Naive thymus-derived CD4-positive, alpha-beta T cell (primary cell): ENCODE results near the gene OAS3. TPM values are rescaled to one million over a fixed set of nuclear protein-coding genes. Genes with fewer than 3 reads are reported as not detected.

Experiments used
- ATAC-seq: fragments of 150-1000 bp; cut with Tn5 transposase; 2 replicates; pipeline ENCODE4 v1.10.0; 2021; ENCODE audit warnings: mild to moderate bottlenecking, moderate library complexity
- CTCF ChIA-PET: fragments of 350-600 bp; sonication (Branson Sonifier 250); formaldehyde crosslinking; loops from one replicate; lab custom pipeline; 2021; ENCODE audit warnings: antibody characterized with exemption; lab: Charles Lee
- POLR2A ChIA-PET: fragments of 350-600 bp; sonication (Branson Sonifier 250); formaldehyde crosslinking; loops from one replicate; lab custom pipeline; 2021; ENCODE audit warnings: antibody characterized with exemption, inconsistent platforms; lab: Charles Lee
- DNase-seq, 9 donors: peaks; one replicate each; pipeline versions ENCODE4 v3.0.0 to v3.0.0-alpha.2; 2020 to 2022; ENCODE audit warnings: mixed read lengths in 1 of 9
- H3K27ac ChIP-seq: one replicate; pipeline ENCODE4 v1.7.0; 2013; ENCODE audit warnings: mild to moderate bottlenecking, low read depth, low read length, moderate library complexity
- H3K27me3 ChIP-seq, 2 donors: one replicate each; pipeline ENCODE4 v1.7.0; 2013; ENCODE audit warnings: low read length in 2 of 2, mild to moderate bottlenecking in 2 of 2, moderate library complexity in 2 of 2; ENCODE audit not compliant: control insufficient read depth in 2 of 2, insufficient read depth in 2 of 2
- H3K36me3 ChIP-seq, 3 experiments: 1 replicate in 2 of 3; 2 replicates in 1 of 3; pipeline ENCODE4 v1.7.0; 2013; ENCODE audit warnings: low read length in 3 of 3, mild to moderate bottlenecking in 3 of 3, moderate library complexity in 1 of 3; ENCODE audit not compliant: insufficient read depth in 3 of 3, control insufficient read depth in 2 of 3
- H3K4me1 ChIP-seq, 2 donors: one replicate each; pipeline ENCODE4 v1.7.0; 2013; ENCODE audit warnings: low read length in 2 of 2, mild to moderate bottlenecking in 2 of 2, moderate library complexity in 1 of 2; ENCODE audit not compliant: control insufficient read depth in 2 of 2, insufficient read depth in 2 of 2
- H3K4me3 ChIP-seq: 2 replicates; pipeline ENCODE4 v1.7.0; 2013; ENCODE audit warnings: mild to moderate bottlenecking, low read length
- H3K9me3 ChIP-seq, 3 experiments: 1 replicate in 2 of 3; 2 replicates in 1 of 3; pipeline ENCODE4 v1.7.0; 2013; ENCODE audit warnings: low read length in 3 of 3; ENCODE audit not compliant: control insufficient read depth in 2 of 3
- H3K27ac Mint-ChIP-seq, 9 donors: one replicate each; pipeline ENCODE4 v1.8.0; 2020 to 2022; ENCODE audit warnings: mixed read lengths in 9 of 9, mild to moderate bottlenecking in 8 of 9, moderate library complexity in 5 of 9, inconsistent platforms in 2 of 9
- H3K27me3 Mint-ChIP-seq, 5 donors: one replicate each; pipeline ENCODE4 v1.8.0; 2021 to 2022; ENCODE audit warnings: mixed read lengths in 5 of 5, mild to moderate bottlenecking in 1 of 5
- H3K36me3 Mint-ChIP-seq, 5 donors: one replicate each; pipeline ENCODE4 v1.8.0; 2020 to 2022; ENCODE audit warnings: mixed read lengths in 5 of 5, mild to moderate bottlenecking in 3 of 5, inconsistent platforms in 1 of 5
- H3K4me1 Mint-ChIP-seq, 7 donors: one replicate each; pipeline ENCODE4 v1.8.0; 2020 to 2022; ENCODE audit warnings: mixed read lengths in 7 of 7, mild to moderate bottlenecking in 3 of 7, inconsistent platforms in 1 of 7
- H3K4me3 Mint-ChIP-seq, 10 donors: one replicate each; pipeline ENCODE4 v1.8.0; 2020 to 2022; ENCODE audit warnings: mild to moderate bottlenecking in 10 of 10, mixed read lengths in 10 of 10, moderate library complexity in 6 of 10, inconsistent platforms in 2 of 10
- H3K9me3 Mint-ChIP-seq, 11 donors: one replicate each; pipeline ENCODE4 v1.8.0; 2020 to 2022; ENCODE audit warnings: mixed read lengths in 11 of 11, mild to moderate bottlenecking in 4 of 11, inconsistent platforms in 1 of 11, moderate library complexity in 1 of 11
- intact Hi-C, 2 donors: fragments of 100-400 bp; cut with micrococcal nuclease; formaldehyde crosslinking; loops; one replicate each; pipeline ENCODE4 v1.15.1; 2023
- polyA plus RNA-seq, 2 donors: library from polyadenylated mRNA; unstranded; fragments of 300-500 nt; fragmentation: Illumina TruSeq; gene quantifications; one replicate each; pipeline ENCODE4 v1.2.3, GENCODE V29; 2021
- total RNA-seq, 6 experiments: library from RNA in 5 of 6; stranded (reverse) in 5 of 6; gene quantifications; 1 replicate in 5 of 6; 2 replicates in 1 of 6; pipeline ENCODE4 v1.2.3 and lab custom pipeline; 2021 to 2026

The OAS3 gene
- total and polyA plus RNA-seq, 7 experiments from 2014 or later, result 14.8 to 264 (median 20.7) TPM

- no peak for DNase-seq
- Mint-ChIP-seq H3K27me3 (no peaks in the 10 kb centered on the region), H3K36me3 (peaks cover 0 to 54% (median 11%) of the 10 kb centered on the region in 5 donors), H3K4me1 (peaks cover 0 to 13% (median 0%) of the 10 kb centered on the region in 7 donors), H3K4me3 (no peak overlapping the region), H3K9me3 (peaks cover 0 to 9% (median 3%) of the 10 kb centered on the region in 11 donors), H3K27ac (no peak overlapping the region)
- Histone ChIP-seq H3K4me1 (no peaks in the 10 kb centered on the region), H3K27ac (no peak overlapping the region), H3K36me3 (no peaks in the 10 kb centered on the region), H3K27me3 (no peaks in the 10 kb centered on the region), H3K9me3 (no peaks in the 10 kb centered on the region), H3K4me3 (no peak overlapping the region)
- ChIA-PET POLR2A (no interaction called here), CTCF (no interaction called here)
- intact Hi-C loops, result loop anchor here in 1 of 2 donors (1.0 kb wide), 1 partner anchor 8 kb away; no protein-coding TSS in a partner anchor
- ATAC-seq, result no peak
These were observed 9.3 kb upstream of the OAS3 start for GRCh38 chr12:112928978-112929377.

- no peak overlapping the region for H3K27ac Mint-ChIP-seq
- peaks cover 0 to 14% (median 0%) of the 10 kb centered on the region in 7 donors for H3K4me1 Mint-ChIP-seq
- H3K4me3 Mint-ChIP-seq, result no peak overlapping the region
- peaks cover 0 to 50% (median 11%) of the 10 kb centered on the region in 5 donors for H3K36me3 Mint-ChIP-seq
- no peak for DNase-seq
- H3K27me3 Mint-ChIP-seq, result no peaks in the 10 kb centered on the region
- no peaks in the 10 kb centered on the region for H3K4me1 ChIP-seq
- intact Hi-C loops, result no loop called here
- no peaks in the 10 kb centered on the region for H3K27me3 ChIP-seq
- H3K9me3 Mint-ChIP-seq, result peaks cover 0 to 9% (median 3%) of the 10 kb centered on the region in 11 donors
- ChIA-PET POLR2A (no interaction called here), CTCF (no interaction called here)
- H3K9me3 ChIP-seq, result no peaks in the 10 kb centered on the region
- H3K27ac ChIP-seq, result no peak overlapping the region
- no peak for ATAC-seq
- no peak overlapping the region for H3K4me3 ChIP-seq
- no peaks in the 10 kb centered on the region for H3K36me3 ChIP-seq
These were observed 8.6 kb upstream of the OAS3 start for GRCh38 chr12:112929715-112930114.

DNA sequence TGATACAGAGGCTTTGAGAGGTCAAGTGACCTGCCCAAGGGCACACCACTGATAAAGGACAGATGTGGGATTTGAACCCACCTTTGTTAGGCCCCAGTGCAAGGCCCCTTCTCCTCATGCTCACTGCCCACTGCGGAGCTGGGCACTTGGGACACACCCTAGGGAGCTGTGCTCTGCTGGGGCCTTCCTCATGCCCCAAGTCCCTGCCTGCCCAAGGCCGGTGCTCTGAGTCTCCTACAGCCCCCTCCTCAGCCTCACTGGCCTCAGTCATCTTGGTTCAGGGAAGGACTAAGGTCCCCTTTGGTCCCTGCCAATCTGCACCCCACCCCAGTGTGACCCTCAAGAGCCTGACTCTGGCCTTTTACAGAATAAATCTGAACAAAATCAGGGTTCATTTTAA lies 7.9 kb upstream of the OAS3 start:
- ChIA-PET POLR2A (no interaction called here), CTCF (interaction anchor here (0.8 kb wide), 1 partner anchor 188 kb away, joined by 3 read pairs; no protein-coding TSS in a partner anchor)
- H3K4me3 ChIP-seq, result no peak overlapping the region
- ATAC-seq (no peak), DNase-seq (no peak)
- Mint-ChIP-seq H3K36me3 (peaks cover 0 to 44% (median 6%) of the 10 kb centered on the region in 5 donors), H3K27me3 (no peaks in the 10 kb centered on the region), H3K27ac (no peak overlapping the region), H3K4me3 (no peak overlapping the region), H3K4me1 (peaks cover 0 to 12% (median 0%) of the 10 kb centered on the region in 7 donors), H3K9me3 (peaks cover 0 to 9% (median 4%) of the 10 kb centered on the region in 11 donors)
- no peaks in the 10 kb centered on the region for H3K27me3 ChIP-seq
- H3K9me3 ChIP-seq, result no peaks in the 10 kb centered on the region
- no peaks in the 10 kb centered on the region for H3K36me3 ChIP-seq
- intact Hi-C loops, result no loop called here
- no peak overlapping the region for H3K27ac ChIP-seq
- H3K4me1 ChIP-seq, result no peaks in the 10 kb centered on the region

DNA sequence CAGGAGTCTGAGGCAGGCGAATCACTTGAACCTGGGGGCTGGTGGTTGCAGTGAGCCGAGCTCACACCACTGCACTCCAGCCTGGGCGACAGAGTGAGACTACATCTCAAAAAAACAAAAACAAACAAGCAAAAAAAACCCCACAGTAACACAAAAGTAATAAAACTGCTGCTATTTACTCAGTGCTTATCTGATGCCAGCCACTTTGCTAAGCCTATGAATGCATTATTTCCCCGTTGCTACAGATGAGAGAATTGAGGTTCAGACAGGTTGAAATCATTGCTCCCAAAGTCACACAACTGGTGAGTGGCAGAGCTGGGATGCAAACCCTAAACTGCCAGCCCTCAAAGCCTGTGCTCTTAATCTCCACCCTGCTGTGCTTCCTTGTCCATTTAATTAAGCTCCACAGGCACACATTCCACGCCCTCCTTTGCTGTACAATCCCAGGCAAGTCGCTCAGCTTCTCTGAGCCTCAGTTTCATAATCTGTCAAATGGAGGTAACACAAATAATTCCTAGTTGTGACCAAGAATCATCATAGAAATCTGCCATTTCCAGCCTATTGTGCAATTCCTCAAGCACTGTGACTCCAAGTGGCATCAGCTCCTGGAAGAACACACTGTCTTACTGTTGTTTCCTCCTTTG lies 5.7 kb upstream of the OAS3 start:
- H3K9me3 ChIP-seq, result no peaks in the 10 kb centered on the region
- Mint-ChIP-seq H3K4me1 (peaks cover 0 to 23% (median 8%) of the 10 kb centered on the region in 7 donors), H3K27ac (peak overlapping the region in 3 of 9 donors; percentile 1 to 51 (median 28)), H3K27me3 (no peaks in the 10 kb centered on the region), H3K9me3 (peaks cover 0 to 10% (median 0%) of the 10 kb centered on the region in 11 donors), H3K36me3 (peaks cover 0 to 30% (median 4%) of the 10 kb centered on the region in 5 donors), H3K4me3 (no peak overlapping the region)
- H3K4me1 ChIP-seq, result no peaks in the 10 kb centered on the region
- H3K36me3 ChIP-seq, result no peaks in the 10 kb centered on the region
- ChIA-PET CTCF (interaction anchor here (0.6 kb wide), 1 partner anchor 265 kb away, joined by 3 read pairs; no protein-coding TSS in a partner anchor), POLR2A (interaction anchor here (1.5 kb wide), 1 partner anchor 25 kb away, joined by 4 read pairs; no protein-coding TSS in a partner anchor)
- no peak overlapping the region for H3K4me3 ChIP-seq
- H3K27me3 ChIP-seq, result no peaks in the 10 kb centered on the region
- DNase-seq (no peak), ATAC-seq (no peak)
- no peak overlapping the region for H3K27ac ChIP-seq
- intact Hi-C loops, result no loop called here

DNA sequence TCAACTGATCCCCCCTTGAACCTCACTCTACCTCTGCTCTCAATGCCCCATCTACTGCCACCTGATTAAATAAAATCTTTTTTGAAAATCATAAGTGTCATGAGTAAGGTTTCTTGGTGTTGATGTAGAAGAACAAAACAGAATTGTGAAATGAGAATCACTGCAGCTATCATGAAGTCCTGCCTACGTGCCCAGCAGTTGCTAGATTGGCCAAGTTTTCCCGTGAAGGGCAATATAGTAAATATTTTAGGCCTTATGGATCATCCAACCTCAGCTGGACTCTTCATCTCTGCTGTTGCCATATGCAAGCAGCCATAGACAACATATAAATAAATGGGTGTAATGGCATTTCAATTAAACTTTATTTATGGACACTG lies 5.2 kb upstream of the OAS3 start:
- H3K27ac Mint-ChIP-seq, result peak overlapping the region in 1 of 9 donors; percentile 28
- no peaks in the 10 kb centered on the region for H3K27me3 ChIP-seq
- no peaks in the 10 kb centered on the region for H3K4me1 ChIP-seq
- no peak for ATAC-seq
- H3K36me3 Mint-ChIP-seq, result peaks cover 0 to 27% (median 0%) of the 10 kb centered on the region in 5 donors
- H3K36me3 ChIP-seq, result no peaks in the 10 kb centered on the region
- H3K4me3 ChIP-seq, result no peak overlapping the region
- H3K4me1 Mint-ChIP-seq, result peaks cover 4 to 29% (median 13%) of the 10 kb centered on the region in 7 donors
- H3K9me3 ChIP-seq, result no peaks in the 10 kb centered on the region
- DNase-seq, result no peak
- H3K9me3 Mint-ChIP-seq, result peaks cover 0 to 9% (median 0%) of the 10 kb centered on the region in 11 donors
- no peak overlapping the region for H3K27ac ChIP-seq
- intact Hi-C loops, result no loop called here
- CTCF ChIA-PET, result no interaction called here
- no peak overlapping the region for H3K4me3 Mint-ChIP-seq
- H3K27me3 Mint-ChIP-seq, result no peaks in the 10 kb centered on the region
- POLR2A ChIA-PET, result interaction anchor here (1.5 kb wide), 1 partner anchor 25 kb away, joined by 4 read pairs; no protein-coding TSS in a partner anchor

DNA sequence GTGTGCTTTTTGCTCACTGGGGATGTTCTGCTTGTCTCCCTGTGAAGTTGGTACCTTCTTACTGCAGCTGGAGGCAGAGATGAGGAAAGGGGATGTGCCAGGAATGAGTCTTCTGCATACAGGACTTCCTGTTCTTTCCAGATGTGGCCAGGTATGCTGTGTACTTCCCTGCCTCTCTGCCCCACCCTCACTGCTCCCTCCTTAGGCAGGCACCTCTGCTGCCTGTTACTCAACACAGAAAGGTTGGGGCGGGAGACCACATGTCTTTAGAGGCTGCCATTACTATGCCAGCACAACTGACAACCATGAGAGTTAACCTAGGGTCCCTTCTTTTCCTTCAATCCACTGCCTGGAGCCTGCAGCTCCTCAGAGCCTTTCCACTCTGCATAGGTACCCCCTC lies 2.0 kb upstream of the OAS3 start:
- Mint-ChIP-seq H3K4me1 (peaks cover 22 to 48% (median 31%) of the 10 kb centered on the region in 7 donors), H3K9me3 (peaks cover 0 to 5% (median 0%) of the 10 kb centered on the region in 11 donors), H3K36me3 (peaks cover 0 to 25% (median 0%) of the 10 kb centered on the region in 5 donors), H3K27me3 (no peaks in the 10 kb centered on the region), H3K4me3 (no peak overlapping the region), H3K27ac (peak overlapping the region; percentile 31 to 96 (median 90))
- Histone ChIP-seq H3K4me3 (no peak overlapping the region), H3K27me3 (no peaks in the 10 kb centered on the region), H3K36me3 (no peaks in the 10 kb centered on the region), H3K9me3 (no peaks in the 10 kb centered on the region), H3K27ac (peak overlapping the region; percentile 38), H3K4me1 (peaks cover 18 to 19% of the 10 kb centered on the region in 2 donors)
- no peak for DNase-seq
- POLR2A ChIA-PET, result interaction anchor here (0.7 kb wide), 1 partner anchor 28 kb away, joined by 3 read pairs; no protein-coding TSS in a partner anchor
- CTCF ChIA-PET, result no interaction called here
- intact Hi-C loops, result loop anchor here in 1 of 2 donors (5.0 kb wide), 1 partner anchor 286 kb away; the partner anchor contains the start of gene TPCN1
- peak; percentile 26 for ATAC-seq
